Activated gamma-delta T cell treated with anti-CD3 and anti-CD28 coated beads, Interleukin-2, amount 50 U/mL, for 16 hours (primary cell): ENCODE results near the gene ANKS1A.
"Not testable (repeated sequence)": the region's sequence is repeated elsewhere in the genome, so short reads cannot be mapped to it uniquely, and the experiment has no call there.

Source experiments
- DNase-seq: peaks from one replicate; pipeline ENCODE4 v3.0.0-alpha.2; 2020; ENCODE audit warnings: low read depth

ANKS1A gene

DNA sequence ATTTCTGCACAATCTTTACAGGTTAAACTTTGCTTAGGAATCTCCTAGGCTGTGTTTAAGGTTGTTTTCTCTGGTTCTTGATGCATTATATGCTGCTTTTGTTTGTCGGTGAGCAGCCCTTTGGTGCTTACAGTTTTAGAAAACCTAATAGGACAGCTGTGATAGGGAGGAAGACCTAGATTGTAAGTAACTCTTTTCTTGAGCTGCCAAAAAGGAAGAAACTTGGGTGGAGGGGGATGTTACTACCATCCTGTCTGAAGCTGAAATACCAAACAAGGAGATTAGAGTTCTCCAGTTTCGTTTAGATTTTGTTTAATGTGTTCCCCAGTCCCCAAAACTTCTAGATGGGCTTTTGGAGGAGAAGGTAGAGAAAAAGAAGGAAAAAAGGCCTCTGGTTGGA, 72.0 kb downstream of the ANKS1A start:
- no peak for DNase-seq

DNA sequence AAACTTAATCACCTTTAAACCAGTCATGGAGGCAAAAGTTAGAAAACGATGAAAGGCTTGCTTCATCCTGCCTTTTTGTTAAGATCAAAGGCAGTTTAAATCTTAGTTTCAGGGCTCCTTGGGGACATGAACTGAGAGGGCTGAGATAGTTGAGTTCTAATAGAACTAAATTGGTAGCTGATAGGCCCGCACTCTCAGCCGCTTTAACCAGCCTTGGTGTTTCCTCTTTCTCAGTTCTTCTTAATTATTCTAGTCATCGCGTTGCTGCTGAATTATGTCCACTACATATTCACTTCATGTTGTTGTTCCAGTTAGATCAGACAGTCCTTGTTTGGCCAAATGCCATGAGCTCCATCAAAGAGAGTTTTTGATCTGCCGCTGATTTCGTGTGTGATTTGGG, 72.5 kb downstream of the ANKS1A start:
- no peak for DNase-seq

DNA sequence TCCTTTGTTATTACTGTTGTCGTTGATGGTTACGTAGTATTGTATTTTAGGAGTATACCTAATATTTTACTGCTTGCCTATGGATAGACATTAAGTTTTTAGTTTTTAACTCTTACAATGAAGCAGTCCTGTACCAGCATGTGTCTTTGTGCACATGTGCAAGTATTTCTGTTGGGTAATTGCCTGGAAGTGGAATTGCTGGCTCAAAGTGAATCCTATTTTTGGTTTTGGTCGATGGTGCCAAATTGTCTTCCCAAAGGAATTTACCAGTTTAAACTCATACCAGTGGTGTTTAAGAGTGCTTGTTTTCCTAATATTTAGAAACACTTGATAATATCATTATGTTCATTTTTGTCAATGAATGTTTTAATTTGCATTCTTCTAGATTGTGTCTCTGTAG, 75.5 kb downstream of the ANKS1A start:
- no peak for DNase-seq

DNA sequence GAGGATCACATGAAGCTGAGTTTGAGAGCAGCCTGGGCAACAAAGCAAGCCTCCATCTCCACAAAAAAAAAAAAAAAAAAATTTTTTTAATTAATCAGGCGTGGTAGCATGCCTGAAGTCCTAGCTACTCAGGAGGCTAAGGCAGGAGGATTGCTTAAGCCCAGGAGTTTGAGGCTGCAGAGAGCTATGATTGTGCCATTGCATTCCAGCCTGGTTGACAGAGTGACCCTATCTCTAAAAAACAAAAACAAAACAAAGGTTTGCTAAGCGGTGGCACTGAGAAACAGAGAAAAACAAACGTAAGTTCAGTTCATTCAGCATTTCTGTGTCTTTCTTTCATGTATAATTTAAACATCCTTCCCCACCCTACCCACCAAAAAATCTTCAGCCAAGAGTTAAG, 78.4 kb downstream of the ANKS1A start:
- no peak for DNase-seq

DNA sequence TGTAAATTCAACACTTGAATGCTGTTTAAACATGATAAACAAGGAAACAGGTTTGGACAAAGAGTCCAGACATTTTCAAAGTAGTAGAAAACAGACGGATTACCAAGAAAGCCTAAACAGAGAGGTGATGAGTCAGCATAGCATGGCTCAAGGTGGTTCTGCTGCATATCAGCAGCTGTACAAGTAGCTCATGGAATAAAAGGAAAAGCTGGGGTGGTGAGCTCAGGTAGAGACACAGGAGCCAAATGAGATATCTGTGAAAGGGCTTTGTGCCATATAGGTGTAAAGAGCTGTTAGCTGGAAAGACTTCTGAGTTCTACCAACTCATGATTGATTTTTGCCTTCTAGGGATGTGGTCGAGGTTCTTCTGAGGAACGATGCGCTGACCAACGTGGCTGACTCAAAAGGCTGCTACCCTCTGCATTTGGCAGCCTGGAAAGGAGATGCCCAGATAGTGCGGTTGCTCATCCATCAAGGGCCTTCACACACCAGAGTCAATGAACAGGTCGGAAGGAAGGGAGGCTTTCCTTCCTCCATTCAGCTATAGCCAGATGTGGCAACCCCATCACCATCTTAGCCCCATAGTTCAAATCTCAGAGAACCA, 80.7 kb downstream of the ANKS1A start:
- no peak for DNase-seq

DNA sequence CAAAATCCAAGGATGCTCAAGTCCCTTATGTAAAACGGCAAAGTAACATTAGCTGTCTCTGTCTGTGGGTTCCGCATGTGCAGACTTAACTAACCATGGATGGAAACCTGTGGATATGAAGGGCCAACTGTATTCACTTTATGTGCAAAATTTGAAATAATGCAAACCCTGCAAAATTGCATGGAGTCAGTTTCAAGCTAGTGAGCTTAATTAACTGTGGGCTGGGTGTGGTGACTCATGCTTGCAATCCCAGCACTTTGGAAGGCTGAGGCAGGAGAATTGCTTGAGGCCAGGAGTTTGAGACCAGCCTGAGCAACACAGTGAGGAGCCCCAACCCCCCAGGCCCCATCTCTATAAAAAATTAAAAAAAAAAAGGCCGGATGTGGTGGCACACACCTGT, 81.4 kb downstream of the ANKS1A start:
- no peak for DNase-seq

DNA sequence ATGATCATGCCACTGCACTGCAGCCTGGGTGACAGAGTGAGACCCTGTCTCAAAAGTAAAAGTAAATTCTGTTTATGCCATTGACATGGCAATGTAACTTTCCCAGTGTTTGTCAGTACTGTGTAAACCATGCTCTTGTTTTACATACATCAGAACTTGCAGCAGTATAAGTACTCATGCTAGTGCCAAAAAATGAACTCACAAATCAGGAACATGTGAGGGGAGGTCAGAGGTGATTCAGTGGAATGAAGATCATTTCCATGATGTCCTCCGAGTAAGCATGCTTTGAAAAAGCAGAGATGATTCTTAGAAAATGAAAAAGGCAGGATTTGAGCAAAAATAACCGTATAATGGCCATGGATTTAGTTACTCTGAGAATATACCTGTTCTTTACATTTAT, 81.9 kb downstream of the ANKS1A start:
- no peak for DNase-seq

DNA sequence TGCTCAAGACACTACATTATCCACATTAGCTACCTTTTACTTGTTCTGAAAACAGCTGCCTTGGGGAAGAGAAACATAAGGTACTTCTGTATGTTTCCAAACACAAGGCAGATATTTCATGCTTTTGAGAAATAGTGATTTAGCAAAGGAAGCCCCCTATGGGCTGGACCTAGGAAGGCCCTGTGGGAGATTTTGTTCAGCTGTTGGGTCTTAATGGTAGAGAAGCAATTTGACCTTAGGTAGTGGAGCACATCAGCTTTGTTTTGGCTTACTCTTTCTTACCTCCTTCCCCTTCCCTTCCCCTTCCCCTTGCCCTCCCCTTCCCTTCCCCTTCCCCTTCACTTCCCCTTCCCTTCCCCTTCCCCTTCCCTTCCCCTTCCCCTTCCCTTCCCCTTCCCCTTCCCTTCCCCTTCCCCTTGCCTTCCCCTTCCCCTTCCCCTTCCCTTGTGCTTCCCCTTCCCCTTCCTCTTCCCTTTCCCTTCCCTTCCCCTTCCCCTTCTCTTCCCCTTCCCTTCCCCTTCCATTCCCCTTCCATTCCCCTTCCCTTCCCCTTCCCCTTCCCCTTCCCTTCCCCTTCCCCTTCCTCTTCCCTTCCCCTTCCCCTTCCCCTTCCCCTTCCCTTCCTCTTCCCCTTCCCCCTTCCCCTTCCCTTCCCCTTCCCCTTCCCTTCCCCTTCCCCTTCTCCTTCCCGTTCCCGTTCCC, 84.6 kb downstream of the ANKS1A start:
- DNase-seq = no peak

DNA sequence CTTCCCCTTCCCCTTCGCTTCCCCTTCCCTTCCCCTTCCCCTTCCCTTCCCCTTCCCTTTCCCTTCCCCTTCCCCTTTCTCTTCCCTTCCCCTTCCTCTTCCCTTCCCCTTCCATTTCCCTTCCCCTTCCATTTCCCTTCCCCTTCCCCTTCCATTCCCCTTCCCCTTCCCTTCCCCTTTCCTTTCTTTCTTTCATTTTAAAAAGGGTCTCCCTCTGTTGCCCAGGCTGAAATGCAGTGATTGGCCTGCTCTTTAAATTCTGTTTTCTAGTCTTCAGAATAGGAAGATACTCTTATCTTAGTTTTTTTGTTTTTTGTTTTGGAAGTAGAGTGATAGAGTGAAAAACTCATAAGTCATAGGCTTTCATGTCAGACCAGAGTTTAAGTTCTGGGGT, 85.2 kb downstream of the ANKS1A start:
- no peak for DNase-seq

DNA sequence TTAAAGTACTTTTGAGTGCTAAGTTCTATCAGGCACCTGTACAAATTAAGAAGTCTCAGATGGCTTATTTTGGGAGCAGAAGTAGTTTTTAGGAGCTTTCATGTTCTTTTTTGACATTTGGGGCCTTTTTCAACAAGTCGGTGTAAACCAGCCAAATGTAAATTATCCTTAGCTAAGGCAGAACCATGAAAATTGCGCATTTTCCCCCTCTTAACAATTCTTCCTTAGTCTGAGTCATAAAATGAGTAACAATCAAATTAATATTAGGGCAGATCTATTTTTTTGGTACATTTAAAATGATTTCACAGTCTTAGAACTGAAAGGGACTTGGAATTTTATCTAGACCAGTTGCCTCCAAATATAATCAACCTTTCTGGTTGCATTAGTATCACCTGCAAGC, 87.2 kb downstream of the ANKS1A start:
- DNase-seq = no peak

DNA sequence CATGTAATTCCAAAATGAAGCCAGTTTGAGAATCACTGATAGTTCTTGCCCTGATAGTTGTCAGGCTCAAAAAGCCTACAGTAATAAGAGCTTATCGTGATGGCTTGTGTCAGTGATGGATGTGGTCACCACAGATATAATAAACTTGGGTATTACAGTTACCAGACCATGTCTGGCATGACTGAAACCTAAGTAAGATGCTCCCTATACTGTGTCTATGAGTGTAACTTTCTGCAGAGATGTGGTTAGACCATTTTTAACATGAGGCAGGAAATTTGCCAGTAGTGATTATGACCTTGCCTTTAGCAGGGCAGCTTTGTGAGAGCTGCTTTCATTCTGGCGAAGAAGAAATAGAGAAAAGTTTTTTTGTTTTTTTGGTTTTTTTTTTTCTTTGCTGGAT, 90.2 kb downstream of the ANKS1A start:
- no peak for DNase-seq

DNA sequence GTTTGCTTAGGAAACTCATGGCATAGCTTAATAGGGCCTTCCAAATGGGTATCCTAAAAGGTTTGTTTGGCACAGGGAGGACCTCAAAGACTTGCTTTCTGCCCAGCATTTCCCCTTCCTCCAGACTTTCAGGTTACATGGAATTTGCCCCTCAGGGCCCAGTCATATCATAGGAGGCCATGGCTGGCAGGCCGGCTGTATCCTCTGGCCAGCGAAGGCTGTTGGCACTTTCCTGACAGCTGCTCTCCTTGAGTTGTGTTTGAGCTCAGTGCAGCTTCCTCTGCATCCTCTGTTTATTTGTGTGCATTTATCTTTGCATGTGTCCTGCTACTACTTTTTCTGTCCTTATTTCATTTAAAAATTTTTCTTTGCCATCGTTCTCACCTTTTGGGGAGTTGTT, 90.9 kb downstream of the ANKS1A start:
- DNase-seq = no peak

DNA sequence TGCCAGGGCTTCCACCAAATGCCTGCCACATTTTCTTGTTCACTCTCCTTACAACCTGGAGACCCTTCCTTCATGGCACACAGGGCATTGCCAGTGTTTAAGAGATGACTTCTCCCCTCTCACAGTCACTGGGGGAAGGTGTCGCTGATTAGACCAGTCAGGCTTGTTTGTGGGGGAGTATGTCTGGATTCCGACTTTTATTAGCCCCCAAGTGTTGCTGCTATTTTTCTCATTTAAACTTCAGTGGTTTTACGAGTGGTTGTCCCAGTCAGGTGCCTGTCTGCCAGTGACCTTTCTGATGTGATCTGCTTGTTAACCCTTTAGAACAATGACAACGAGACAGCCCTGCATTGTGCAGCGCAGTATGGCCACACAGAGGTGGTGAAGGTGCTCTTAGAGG, 92.3 kb downstream of the ANKS1A start:
- no peak for DNase-seq

DNA sequence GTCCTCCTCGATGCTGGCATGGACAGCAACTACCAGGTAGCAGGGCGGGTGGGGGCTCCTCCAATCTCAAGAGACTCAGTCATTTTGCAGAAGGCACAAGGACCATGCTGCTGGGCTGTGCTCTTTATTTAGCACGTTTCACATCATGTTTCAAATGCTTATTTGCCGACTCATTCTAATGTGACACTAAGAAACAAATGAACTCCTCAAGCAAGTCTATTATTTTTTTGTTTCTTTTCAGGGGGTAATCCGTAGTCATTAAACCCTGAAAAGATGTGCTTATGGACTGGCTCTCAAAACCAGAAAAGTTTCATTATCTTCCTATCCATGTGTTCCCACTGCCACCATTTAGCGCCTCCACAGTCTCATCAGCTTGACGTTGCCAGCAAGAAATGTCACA, 92.9 kb downstream of the ANKS1A start:
- no peak for DNase-seq

DNA sequence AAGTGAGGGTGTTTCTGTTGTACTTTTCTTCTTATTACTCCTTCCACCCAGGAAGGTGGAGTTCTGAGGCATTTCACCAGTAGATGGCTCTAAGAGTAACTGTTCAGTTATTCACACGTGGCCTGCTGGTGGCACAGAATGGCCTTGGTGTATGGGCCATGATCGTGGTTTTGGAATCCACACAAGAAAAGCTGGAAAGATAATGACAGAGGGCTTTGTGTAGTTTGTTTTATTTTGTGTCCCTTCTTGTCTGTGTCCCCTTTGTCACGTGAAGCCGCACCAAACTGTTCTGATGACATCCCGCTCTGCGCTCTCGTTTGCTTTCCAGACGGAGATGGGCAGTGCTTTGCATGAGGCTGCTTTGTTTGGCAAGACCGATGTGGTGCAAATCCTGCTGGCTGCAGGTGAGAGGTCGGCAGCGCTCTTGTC, 93.4 kb downstream of the ANKS1A start:
- DNase-seq = no peak

DNA sequence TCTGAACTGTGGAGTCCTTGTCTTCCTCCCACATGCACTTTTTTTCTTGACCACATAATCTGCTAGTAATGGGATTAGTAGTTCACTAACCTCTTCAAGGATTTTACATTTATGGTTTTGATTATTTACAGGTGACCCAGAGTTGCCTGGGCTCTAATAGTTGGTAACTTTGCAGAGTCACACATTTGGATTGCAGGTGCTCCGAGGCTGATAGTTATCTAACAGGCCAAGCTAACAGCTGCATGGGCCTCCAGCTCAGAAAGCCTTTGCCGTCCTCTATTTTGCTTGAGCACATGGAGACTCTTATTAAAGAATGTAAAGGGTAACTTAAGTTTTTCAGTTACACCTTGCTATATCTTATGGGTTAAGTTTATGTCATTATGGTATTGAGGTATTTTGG, 95.4 kb downstream of the ANKS1A start:
- no peak for DNase-seq

DNA sequence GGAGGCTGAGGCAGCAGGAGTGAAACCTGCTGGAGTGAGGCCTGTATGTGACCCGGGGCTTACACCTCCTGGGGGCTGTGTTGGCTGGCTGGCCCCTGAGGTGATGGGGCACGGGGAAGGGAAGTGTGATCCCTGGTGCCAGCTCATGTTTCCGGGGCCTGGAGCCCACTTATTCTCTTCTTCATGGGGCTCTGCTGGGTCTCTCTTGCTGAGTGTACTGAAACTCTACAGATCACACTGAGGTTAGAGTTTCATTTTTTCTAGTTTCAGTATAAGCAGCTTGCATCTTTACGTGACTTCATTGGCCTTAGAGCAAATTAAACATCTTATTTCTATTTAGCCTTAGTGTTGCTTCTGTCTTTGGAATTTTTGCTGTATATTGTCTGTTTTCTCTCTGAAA, 96.2 kb downstream of the ANKS1A start:
- no peak for DNase-seq

DNA sequence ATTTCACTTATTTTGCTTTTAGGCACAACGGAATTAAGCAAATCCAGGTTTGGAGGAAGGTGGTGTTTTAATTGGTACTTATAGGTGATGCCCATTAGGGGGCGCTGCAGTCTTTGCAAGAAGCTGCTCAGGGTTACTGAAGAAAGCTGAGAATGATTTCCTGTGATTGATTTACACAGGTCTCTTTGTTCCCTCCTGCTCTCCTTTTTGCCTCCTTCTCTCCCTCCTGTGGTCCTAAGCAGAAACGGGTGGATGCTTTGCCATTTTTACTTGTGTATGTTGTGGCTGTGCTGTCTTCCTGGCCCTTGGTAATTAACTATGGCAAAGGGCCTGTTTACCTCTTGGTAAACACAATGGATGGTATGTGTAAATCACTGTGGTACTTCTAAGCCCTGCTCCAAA, 97.8 kb downstream of the ANKS1A start:
- DNase-seq = peak; percentile 24

DNA sequence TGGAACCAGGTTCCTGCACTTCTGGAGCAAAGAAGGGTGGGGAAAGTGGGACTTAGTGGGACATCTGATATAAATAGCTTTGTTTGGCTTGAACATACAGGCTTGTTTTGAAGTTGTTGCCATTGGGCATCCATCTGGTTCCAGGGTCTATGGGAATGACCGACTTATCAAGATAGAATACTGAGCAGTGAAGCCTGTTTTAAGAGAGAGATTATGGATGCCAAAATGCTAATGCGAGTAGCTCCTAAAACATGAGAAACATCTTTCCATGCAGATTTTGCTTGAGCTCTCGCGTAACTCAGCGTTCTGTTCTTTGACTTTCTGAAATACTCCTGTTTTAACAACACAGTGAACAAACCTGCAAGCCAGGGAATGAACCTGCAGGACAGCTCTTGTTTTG, 98.5 kb downstream of the ANKS1A start:
- no peak for DNase-seq

DNA sequence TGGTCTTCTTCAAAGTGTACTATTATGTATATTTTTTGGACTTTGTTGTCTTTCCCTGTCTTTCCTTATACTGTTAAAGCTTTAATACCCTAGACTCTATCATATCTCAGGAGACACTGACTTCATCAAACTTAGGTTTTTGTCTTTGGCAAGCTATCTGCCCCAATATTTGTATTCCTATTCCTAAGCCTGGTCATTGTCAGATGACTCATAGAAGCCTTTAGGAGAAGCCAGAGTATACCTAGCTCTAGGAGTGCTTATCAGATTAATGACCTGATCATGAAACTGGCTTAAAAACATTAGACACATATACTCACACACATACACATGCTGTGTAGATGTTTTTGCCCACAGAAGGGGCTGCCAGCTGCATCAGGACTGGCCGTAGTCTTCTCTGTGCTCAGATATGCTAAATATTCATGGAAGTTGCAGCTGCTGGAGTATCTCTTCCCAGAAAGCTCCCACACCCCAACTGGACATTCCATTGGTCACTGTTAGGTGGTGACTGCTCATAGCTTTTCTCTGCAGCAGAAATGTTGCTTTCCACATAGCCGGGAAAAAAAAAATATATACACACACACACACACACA, 102.0 kb downstream of the ANKS1A start:
- no peak for DNase-seq

DNA sequence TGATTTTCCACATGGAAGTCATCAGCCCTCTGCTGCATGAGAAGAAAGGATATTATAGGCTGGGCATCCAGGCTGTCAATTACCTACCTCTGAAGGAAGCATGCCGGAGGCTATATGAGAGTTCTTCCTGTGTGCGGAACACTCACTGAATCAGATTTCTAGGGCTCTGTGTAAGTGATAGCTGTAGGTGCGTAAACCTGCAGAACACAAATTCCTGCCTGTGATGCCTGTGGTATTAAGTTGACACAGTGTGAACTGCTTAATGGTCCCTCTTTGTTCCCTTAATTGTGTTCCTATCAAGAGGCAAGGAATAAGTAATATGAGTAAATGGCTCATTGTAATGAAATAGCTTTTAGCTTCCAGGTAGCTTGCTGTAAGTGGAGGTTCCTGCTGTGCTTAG, 103.3 kb downstream of the ANKS1A start:
- no peak for DNase-seq

DNA sequence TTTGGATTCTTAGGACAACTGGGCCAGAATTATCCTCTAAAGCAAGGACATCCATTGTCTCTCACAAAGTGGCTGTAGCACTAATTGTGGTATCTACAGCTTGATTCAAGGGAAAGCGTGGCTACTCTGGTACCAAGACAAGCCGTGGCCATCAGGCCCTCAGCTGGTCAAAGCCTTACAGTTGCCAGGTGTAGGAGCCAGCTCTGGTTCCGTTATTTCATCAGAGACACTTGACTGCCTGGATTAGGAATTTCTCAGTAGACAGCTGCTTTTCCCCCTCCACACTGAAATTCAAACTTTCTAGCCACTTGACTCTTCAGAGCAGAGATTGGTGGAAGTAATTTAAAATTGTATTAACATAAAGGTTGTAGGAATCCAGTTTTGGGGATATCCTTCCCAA, 104.2 kb downstream of the ANKS1A start:
- no peak for DNase-seq

DNA sequence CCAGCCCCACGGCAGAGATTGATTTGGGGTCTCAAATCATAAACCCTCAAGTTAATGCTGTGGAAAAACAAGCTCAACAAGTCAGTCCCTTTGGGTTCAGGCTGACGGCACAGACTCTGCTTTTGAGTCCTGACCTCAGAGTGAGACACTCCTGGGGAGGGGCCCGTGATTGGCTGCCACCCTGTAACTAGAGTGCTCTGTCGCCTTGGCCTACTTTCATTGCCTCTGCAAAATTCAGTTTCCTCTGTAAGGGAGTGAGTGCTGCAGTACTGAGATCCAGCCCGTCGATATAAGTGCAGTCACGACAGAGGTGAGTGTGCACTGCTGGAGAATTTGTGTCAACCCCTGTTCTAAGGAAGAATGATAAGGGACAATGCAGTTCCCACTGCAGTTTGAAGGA, 105.6 kb downstream of the ANKS1A start:
- no peak for DNase-seq

DNA sequence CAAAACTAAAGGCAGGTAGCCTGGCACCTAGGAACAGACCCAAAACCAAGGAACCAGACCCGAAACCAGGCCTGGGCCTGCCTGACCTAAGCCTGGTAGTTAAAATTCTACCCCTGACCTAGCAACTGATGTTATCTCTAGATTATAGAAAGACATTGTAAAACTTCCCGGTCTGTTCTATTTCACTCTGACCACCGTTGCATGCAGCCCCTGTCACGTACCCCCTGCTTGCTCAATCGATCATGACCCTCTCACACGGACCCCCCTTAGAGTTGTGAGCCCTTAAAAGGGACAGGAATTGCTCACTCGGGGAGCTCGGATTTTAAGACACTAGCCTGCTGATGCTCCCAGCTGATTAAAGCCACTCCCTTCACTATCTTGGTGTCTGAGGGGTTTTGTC, 109.4 kb downstream of the ANKS1A start:
- DNase-seq = not testable (repeated sequence)
